Erythroblast (primary cell): Measurements from ENCODE around the gene BCAP31.

Experiments
- GATA1 ChIP-seq: IDR thresholded peaks from 2 replicates; pipeline ENCODE4 v1.6.1; 2011; ENCODE audit warnings: low read depth, mild to moderate bottlenecking, control low read depth, low read length, moderate library complexity
- POLR2A ChIP-seq: IDR thresholded peaks from 2 replicates; pipeline ENCODE4 v1.6.1; 2011; ENCODE audit warnings: mild to moderate bottlenecking, low read length

GRCh38 chrX:153728095-153728494 lies 3.9 kb upstream of the BCAP31 start:
- no peak for TF ChIP-seq POLR2A
- TF ChIP-seq GATA1, result no peak
